ENCODE measurements around the gene RPAIN. TPM values are rescaled to one million over a fixed set of nuclear protein-coding genes. Genes with fewer than 3 reads are reported as not detected.
"Not testable (repeated sequence)": the region's sequence is repeated elsewhere in the genome, so short reads cannot be mapped to it uniquely, and the experiment has no call there.

Gene RPAIN
- total RNA-seq, 1 experiment from 2014 or later, result 103 TPM

DNA sequence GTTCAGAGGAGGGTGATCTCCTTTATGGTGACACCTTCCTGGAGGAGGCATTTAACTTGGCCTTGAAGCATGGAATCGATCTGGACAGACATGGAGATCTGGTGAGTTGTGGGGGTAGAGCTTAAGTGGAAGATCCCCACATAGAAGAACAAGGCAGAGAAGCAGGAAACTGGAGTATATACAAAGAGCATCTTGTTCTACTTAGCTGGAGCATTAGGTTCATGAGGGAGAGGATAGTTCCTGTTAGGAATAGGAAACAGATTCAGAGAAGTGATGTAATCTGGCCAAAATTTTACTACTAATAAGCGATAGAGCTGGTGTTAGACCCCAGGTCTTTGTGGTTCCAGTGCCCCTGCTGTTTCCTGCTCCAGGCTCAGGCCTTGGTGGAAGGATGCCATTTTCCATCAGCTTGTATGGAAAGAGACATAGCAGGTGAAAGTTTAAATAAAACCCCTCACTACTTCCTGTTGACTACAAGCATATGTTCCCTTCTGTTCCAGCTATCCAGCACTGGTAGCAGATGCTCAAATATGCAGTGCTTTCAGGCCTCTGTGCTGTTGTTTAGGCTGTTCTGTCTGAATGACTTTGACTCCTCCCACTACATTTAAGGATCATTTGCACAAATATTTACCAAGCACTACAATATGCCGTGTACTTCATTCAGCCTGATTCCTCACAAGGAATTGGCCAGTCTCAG is 9.4 kb downstream of the RPAIN start:
- no peak for DNase-seq (ENCODE audit: low spot score)

GRCh38 chr17:5430413-5430999 is 10.5 kb downstream of the RPAIN start:
- no peak for DNase-seq (ENCODE audit: low spot score)

- DNase-seq (ENCODE audit: low spot score), result not testable (repeated sequence)
Observed at GRCh38 chr17:5431234-5431633, 11.3 kb downstream of the RPAIN start.

DNA sequence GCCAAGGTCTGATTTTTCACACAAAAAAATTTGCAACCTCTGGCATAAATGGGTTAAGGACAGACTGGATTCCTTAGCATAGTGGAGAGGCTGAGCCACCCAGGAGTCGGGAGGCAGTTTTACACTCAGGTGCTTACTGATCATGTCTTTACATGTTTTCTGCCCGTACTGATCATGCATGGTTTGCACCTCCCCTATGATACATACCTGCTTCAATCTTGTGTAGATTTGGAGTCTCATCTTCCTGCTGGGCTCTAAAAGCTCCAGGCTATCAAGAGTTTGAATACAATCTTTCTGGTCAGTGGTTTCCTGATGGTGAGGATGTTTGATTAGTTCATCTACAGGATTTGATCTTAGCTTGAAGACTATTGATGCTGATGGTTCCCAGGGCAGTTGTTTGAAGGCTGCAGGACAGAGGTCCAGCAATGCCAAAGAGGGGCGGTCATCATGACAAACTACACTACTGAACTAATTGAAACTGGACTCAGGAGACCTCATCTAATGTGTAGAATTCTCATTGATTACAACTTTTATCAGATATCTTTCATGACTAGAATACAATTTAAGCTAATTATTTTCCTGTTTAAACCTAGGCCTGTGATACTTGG is 12.1 kb downstream of the RPAIN start:
- DNase-seq (ENCODE audit: low spot score), result no peak

DNA sequence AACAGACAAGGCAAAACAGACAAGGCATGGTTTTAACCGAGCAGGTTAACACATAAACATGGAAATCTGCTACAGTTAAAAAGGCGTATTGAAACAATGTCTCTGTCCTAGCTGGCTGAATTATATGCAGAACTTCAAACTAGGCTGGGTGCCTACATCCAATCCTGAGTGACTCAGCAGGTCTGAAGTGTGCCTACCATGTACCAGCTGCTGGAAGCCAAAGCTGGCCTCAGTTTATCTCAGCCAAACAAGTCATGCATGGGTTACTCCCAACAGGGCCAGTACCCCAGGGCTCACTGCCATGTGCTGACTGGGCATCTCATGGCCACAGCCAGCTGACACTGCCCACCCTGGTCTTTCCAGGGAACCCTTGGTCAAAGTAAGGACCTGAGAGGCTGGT is 15.0 kb downstream of the RPAIN start:
- no peak for DNase-seq (ENCODE audit: low spot score)

- DNase-seq (ENCODE audit: low spot score), result peak; percentile 32
Observed at GRCh38 chr17:5435781-5436315, 15.9 kb downstream of the RPAIN start.

- peak; percentile 13 for DNase-seq (ENCODE audit: low spot score)
Observed at GRCh38 chr17:5437721-5438317, 17.8 kb downstream of the RPAIN start.

DNA sequence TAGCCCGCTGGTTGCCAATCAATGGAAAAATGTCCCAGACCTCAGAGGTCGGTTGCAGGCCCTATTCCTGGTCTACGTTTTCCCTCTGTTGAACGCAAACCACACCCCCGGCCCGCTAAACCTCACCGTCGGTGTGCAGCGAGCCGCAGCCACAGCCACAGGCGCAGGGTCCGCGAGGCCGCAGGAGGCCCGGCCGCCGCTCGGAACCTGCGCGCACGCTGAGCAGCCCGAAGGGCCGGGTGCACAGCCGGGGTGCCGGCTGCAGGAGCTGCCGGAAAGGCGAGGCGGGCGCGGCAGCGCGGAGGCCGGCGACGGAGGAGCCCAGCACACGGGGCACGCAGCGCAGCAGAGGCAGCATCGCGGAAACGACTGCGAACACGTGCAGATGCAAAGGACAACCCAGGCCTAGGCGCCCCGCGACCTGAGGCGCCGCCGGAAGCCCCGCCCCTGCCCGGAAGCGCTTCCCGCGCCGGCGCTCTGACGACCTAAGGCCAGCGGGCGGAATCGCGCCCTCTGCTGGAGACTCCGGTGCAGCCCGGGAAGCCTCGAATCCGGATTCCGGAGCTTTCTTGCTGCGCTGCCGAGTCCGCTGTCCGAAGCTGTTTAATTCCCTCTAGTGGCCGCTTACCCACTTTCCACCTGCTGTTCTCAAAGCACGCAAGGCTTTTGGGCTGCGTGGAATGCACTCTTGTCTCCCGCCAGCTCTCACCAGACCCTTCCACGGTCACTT is 18.9 kb downstream of the RPAIN start, which contains the start of gene C1QBP:
TSS of gene C1QBP (minus strand) at position 440 of the 730 bp plus-strand sequence. CDS start at position 358, 82 bp downstream.
- peak; percentile 92 for DNase-seq (ENCODE audit: low spot score)

DNA sequence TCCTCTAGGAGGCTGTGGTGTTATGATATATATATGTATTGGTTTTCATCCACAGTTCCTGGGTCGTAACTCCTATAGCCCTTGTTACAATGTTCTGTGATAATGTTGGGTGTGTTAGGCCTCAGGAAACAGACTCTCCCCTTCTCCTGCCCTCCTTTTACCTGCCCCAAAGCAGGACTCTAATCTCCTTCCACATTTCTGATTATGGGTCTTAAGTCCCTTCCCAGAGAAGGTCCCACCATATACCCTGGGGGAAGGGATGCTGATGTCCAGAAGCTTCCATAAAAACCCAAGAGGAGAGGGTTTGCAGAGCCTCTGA is 19.4 kb downstream of the RPAIN start:
- DNase-seq (ENCODE audit: low spot score), result no peak

DNA sequence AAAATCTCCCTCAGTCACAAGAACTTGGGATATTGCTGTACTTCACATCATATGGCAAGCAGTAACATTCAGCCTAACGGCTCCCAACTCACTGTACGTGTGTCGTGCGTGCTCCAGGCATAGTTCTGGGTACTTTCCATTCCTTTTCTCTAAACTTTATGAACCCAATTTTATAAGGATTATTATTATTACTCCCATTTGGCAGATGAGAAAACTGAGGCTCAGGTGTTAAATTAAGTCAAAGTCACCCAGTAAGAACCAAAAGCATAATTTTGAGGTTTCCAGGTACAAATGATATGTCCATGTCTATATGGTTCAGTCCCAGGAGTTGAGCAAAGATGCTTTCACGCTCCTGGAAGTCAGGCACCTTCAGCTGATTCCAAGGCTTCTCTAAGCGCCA is 23.7 kb downstream of the RPAIN start:
- no peak for DNase-seq (ENCODE audit: low spot score)

GRCh38 chr17:5444209-5444608 is 24.2 kb downstream of the RPAIN start:
- no peak for DNase-seq (ENCODE audit: low spot score)

DNA sequence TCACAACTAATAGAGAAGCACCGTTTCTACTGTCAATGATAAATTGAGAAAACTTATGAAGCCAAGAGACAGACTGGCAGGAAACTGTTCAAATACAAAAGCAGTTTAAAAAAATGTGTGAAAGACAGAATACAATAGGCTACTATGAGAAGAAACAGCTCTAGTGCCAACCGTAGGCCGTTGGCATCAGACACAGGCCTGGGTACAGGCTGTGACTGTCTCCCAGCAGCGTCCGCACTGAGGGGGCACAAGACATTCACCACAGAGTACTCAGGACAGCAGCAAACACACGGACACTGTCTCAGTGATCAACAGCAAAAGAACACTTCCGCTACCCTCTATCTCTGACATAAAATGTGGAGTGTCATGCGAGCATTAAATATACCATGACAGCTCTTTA is 26.8 kb downstream of the RPAIN start:
- DNase-seq (ENCODE audit: low spot score), result no peak

GRCh38 chr17:5464717-5465507 is 44.9 kb downstream of the RPAIN start:
- no peak for DNase-seq (ENCODE audit: low spot score)

- DNase-seq (ENCODE audit: low spot score), result no peak
Observed at GRCh38 chr17:5466295-5466694, 46.3 kb downstream of the RPAIN start.

- peak; percentile 3 for DNase-seq (ENCODE audit: low spot score)
Observed at GRCh38 chr17:5467416-5467815, 47.4 kb downstream of the RPAIN start.

- no peak for DNase-seq (ENCODE audit: low spot score)
Observed at GRCh38 chr17:5468075-5468473, 48.1 kb downstream of the RPAIN start.

DNA sequence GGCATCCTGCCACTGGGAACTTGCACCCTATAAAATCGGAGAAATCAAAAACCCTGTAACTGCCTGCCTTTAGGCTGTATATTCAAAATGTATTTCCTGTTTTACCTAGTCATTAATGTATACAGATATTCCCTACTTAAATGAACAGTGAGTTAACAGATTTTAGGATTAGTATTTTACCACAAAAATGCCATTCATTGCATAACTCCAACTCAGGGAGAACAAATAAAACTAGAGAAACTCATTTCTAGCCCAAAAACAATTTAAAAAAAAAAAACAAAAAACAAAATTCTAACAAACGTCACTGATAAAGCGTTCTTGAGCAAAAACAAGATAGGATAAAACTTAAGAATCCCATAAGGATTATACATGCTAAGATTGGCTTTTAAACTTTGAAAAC is 52.5 kb downstream of the RPAIN start:
- no peak for DNase-seq (ENCODE audit: low spot score)

- DNase-seq (ENCODE audit: low spot score), result no peak
Observed at GRCh38 chr17:5473906-5474305, 53.9 kb downstream of the RPAIN start.

GRCh38 chr17:5478992-5479391 is 59.0 kb downstream of the RPAIN start:
- DNase-seq (ENCODE audit: low spot score), result no peak

DNA sequence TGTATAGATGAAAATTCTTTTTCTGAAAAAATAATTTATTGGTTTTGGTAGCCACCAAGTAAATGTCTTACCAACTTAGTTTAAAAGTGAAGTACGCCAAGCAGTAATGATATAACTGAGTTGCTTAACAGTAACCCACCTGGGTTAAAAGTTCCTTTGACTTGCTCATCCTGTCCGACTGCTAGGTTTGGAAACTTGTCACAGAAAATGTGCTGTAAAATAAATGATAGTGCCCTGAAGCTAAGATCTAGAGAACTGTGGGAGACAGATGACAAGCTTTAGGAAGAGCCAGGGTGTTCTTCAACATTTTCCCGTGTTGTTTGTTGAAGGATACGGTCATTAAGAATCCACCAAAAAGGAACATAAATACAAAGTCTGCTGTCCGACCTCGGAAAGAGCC is 61.0 kb downstream of the RPAIN start:
- DNase-seq (ENCODE audit: low spot score), result no peak

GRCh38 chr17:5481451-5481850 is 61.5 kb downstream of the RPAIN start:
- DNase-seq (ENCODE audit: low spot score), result no peak

All from A172 (cell line).